Thymus (tissue), 11 donors: ENCODE measurements around the gene ANP32E. TPM values are rescaled to one million over a fixed set of nuclear protein-coding genes. Genes with fewer than 3 reads are reported as not detected.
"Not testable (repeated sequence)": the region's sequence is repeated elsewhere in the genome, so short reads cannot be mapped to it uniquely, and the experiment has no call there.

Experiments used
- DNase-seq, 9 donors: peaks; one replicate each; pipeline ENCODE4 v3.0.0-alpha.2; 2013; ENCODE audit warnings: low spot score in 9 of 9, low read depth in 6 of 9, missing footprints in 1 of 9
- H3K27ac ChIP-seq, 2 donors: one replicate each; pipeline ENCODE4 v1.5.1; 2013; ENCODE audit warnings: control low read depth in 1 of 2, low read depth in 1 of 2, low read length in 1 of 2, mild to moderate bottlenecking in 1 of 2, moderate library complexity in 1 of 2
- H3K27me3 ChIP-seq, 2 donors: one replicate each; pipeline ENCODE4 v1.5.1; 2013; ENCODE audit warnings: low read length in 1 of 2; ENCODE audit not compliant: control insufficient read depth in 2 of 2, insufficient read depth in 1 of 2
- H3K36me3 ChIP-seq, 2 donors: one replicate each; pipeline ENCODE4 v1.5.1; 2013; ENCODE audit warnings: low read length in 1 of 2, mild to moderate bottlenecking in 1 of 2, moderate library complexity in 1 of 2; ENCODE audit not compliant: control insufficient read depth in 2 of 2, insufficient read depth in 2 of 2
- H3K4me1 ChIP-seq, 2 donors: one replicate each; pipeline ENCODE4 v1.5.1; 2013; ENCODE audit warnings: low read length in 2 of 2; ENCODE audit not compliant: control insufficient read depth in 2 of 2, insufficient read depth in 2 of 2
- H3K4me3 ChIP-seq, 2 donors: one replicate each; pipeline ENCODE4 v1.5.1; 2013; ENCODE audit warnings: low read length in 2 of 2, control low read depth in 1 of 2, mild to moderate bottlenecking in 1 of 2
- H3K9me3 ChIP-seq, 2 donors: one replicate each; pipeline ENCODE4 v1.5.1; 2013; ENCODE audit warnings: low read length in 1 of 2, mild to moderate bottlenecking in 1 of 2; ENCODE audit not compliant: control insufficient read depth in 2 of 2, insufficient read depth in 1 of 2
- WGBS: extraction: QIAGEN DNeasy Blood & Tissue Kit; methylation state at CpG from one replicate; pipeline ENCODE4 v1.1.7; 2013; 5-methylcytosine and 5-hydroxymethylcytosine counted together
- polyA plus RNA-seq: library from polyadenylated mRNA; stranded (reverse); fragments of 200-250 nt; gene quantifications from one replicate; pipeline ENCODE4 v1.2.3, GENCODE V29; 2013
- total RNA-seq: library from RNA; stranded (reverse); fragments of 120-200 nt; gene quantifications from one replicate; pipeline ENCODE4 v1.2.4, GENCODE V29; 2013
- donor health status: healthy.

ANP32E gene
- total and polyA plus RNA-seq, 2 donors, result 44.5 to 55.4 TPM

DNA sequence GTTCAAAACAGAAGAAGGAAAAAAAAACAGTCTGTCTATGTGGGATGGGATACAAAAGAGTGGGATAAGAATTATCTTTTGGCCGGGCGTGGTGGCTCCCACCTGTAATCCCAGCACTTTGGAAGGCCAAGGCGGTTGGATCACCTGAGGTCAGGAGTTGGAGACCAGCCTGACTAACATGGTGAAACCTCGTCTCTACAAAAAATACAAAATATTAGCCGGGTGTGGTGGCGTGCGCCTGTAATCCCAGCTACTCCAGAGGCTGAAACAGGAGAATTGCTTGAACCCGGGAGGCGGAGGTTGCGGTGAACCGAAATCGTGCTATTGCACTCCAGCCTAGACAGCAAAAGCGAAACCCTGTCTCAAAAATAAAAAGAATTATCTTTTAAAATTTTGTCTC, 1.3 kb upstream of the ANP32E start:
- H3K4me1 ChIP-seq, result peaks cover 6 to 19% of the 10 kb centered on the region in 2 donors
- H3K27me3 ChIP-seq, H3K36me3 ChIP-seq, DNase-seq, H3K9me3 ChIP-seq, H3K27ac ChIP-seq, H3K4me3 ChIP-seq: not testable (repeated sequence)
- 96% methylated on average over 13 of the region's 13 CpGs for WGBS

DNA sequence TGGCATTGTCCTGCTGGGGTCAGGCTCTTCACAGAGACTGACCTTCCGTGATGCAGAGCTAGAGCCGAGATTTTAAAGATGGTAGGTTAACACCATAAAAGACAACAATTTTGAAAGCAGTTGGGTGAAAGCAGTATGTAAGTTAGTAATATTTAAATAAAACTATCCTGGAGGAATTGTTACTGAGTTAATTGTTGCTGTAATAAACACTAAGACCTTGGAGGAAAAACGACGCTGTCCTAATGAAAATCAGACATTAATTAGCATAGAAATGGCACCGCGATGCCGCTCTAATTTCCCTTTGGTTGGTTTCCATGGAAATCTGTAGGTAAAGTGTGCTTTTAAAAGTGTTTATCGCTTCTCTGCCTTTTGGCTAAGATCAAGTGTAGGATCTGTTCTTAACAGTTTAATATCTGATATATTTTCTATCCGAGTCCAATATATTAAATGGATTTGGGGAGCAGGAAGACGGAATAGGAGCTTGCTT, 745 bp upstream of the ANP32E start:
- H3K27me3 ChIP-seq, result no peaks in the 10 kb centered on the region
- no peak for DNase-seq
- WGBS, result 44% methylated on average over 10 of the region's 10 CpGs
- peaks cover 6 to 19% of the 10 kb centered on the region in 2 donors for H3K4me1 ChIP-seq
- no peaks in the 10 kb centered on the region for H3K9me3 ChIP-seq
- peak overlapping the region; percentile 36 to 81 for H3K27ac ChIP-seq
- H3K36me3 ChIP-seq, result no peaks in the 10 kb centered on the region
- peak overlapping the region; percentile 92 to 94 for H3K4me3 ChIP-seq

DNA sequence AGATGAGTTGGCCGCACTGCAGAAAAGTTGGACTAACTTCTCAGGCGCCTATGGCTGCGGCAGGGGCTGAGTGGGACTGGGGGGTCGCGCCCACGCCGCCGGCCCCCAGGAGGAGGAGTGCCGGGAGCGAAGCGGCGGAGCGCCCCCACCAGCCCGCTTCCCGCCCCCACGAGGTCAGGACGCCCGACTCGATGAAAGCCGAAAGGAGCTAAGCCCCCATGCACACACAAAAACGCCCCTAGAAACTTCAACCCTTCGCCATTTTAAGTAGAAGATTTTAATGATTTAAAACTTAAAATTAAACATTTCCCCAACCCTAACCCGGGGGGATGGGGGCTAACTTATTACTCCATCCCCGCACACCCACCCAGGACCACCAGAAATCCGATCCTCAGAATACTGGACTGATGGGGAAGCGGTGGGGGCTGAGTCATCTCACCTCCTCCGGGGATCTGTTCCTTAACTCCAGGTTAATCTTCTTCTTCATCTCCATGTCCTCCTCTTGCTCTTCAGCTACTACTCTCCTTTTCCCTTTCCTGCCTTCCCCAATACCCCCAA, 539 bp downstream of the ANP32E start:
- under 1% methylated on average over 27 of the region's 27 CpGs for WGBS
- Histone ChIP-seq H3K4me3 (peak overlapping the region; percentile 92 to 94), H3K27ac (peak overlapping the region; percentile 97 to 98), H3K4me1 (peaks cover 6 to 19% of the 10 kb centered on the region in 2 donors), H3K36me3 (peaks cover 0 to 11% of the 10 kb centered on the region in 2 donors), H3K27me3 (no peaks in the 10 kb centered on the region), H3K9me3 (no peaks in the 10 kb centered on the region)
- DNase-seq, result peak in 5 of 9 donors; percentile 15 to 65 (median 35)

DNA sequence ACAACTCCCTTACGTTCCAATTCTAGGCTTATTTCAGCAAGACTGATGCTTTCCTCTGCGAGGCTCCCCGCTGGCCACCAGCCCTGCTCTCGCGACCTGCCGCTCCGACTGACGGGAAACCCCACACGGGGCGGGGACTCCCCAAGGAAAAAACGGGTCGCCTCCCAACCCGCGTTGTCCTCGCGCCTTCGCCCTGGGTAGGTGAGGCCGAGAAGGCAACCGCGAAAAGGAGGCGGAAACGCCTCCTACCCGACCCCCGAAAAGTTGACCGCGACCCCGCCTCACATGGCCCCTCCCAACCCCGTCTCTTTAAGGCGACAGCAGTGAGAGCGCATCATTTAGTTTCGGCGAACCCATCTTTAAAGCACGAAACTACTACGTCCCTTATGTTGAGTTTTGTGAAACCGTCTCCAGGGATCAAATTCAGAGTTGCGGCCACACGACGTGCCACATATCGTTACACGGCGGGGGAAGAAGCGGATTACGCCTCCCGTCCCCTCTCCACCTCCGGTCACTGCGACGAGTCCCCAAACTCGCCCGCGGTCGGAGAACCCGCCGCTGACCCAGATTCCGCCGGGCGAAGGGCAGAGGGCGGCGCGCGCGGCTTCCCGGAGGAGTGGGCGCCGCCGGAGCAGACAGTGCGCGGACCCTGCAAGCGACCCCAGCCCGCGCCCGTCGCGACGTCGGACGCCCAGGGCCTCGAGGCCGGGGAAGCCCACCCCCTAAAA, 1.2 kb downstream of the ANP32E start:
- DNase-seq, result peak in 7 of 9 donors; percentile 42 to 82 (median 65)
- H3K27me3 ChIP-seq, result no peaks in the 10 kb centered on the region
- WGBS, result under 1% methylated on average over 78 of the region's 78 CpGs

DNA sequence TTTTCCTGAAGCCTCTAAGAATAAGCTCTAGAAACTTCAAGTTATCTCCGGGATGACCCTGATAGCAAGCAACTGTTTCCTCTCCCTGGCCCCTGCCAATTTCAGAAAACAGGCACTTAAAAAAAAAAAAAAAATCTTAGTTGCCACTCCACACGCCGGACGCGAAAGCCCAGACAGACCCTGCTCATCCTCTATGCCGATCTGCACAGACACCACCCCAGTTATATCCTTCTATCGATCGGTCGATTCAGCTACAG, 1.7 kb downstream of the ANP32E start:
- Histone ChIP-seq H3K27ac (peak overlapping the region; percentile 97 to 98), H3K4me3 (peak overlapping the region; percentile 92 to 94), H3K9me3 (no peaks in the 10 kb centered on the region), H3K27me3 (no peaks in the 10 kb centered on the region), H3K36me3 (peaks cover 4 to 20% of the 10 kb centered on the region in 2 donors), H3K4me1 (peaks cover 6 to 19% of the 10 kb centered on the region in 2 donors)
- DNase-seq, result no peak
- WGBS, result under 1% methylated on average over 9 of the region's 9 CpGs

More for the DNA sequence above, 1.2 kb downstream of the ANP32E start:
- no peaks in the 10 kb centered on the region for H3K9me3 ChIP-seq
- peaks cover 0 to 16% of the 10 kb centered on the region in 2 donors for H3K36me3 ChIP-seq
- peaks cover 6 to 19% of the 10 kb centered on the region in 2 donors for H3K4me1 ChIP-seq
- peak overlapping the region; percentile 92 to 94 for H3K4me3 ChIP-seq
- peak overlapping the region; percentile 97 to 98 for H3K27ac ChIP-seq

DNA sequence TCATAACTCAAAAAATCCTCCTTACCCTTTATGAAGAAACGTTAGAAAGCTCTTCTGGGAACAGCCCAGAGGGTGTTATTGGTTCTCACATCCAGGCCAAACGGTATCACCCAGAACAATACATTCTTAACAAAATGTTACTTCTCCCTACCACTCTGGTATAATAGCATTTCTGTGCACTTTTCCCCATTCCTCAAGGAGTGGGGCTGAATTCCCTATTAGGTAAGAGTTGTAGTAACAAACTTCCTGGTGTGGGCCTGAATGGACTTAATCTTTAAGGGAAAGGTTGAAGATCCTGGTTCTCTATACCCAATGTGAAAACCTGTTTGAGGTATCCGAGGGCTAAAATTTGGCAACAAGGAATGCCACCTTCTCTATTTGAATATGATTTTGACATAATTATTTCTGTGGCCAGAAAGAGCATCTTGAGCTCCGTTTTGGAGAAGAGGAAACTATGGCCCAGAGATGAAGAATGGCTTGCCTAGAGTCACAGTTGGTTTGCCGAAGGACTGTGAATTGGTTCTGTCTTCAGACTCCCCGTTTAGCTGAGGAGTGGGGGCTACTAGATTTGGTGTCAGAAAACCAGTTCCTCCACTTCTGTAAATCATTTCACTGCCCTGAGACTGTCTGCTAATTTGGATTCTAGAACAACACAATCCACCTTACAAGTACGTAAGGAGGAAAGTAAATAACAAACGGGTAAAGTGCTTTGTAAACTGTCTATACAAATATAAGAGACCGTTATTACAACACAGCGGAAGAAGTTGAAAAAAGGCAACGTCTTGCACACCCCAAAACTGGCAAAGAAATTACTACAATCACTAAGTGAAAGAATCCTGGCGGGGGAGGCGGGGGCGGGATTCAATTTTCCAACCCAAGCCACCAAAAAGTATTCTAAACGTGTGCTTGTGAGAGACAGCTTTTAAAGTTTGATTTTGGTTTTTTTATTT, 2.3 kb downstream of the ANP32E start:
- Histone ChIP-seq H3K36me3 (peaks cover 4 to 26% of the 10 kb centered on the region in 2 donors), H3K4me3 (peak overlapping the region; percentile 92 to 94), H3K9me3 (no peaks in the 10 kb centered on the region), H3K4me1 (peaks cover 6 to 19% of the 10 kb centered on the region in 2 donors), H3K27me3 (no peaks in the 10 kb centered on the region), H3K27ac (peak overlapping the region; percentile 97 to 98)
- peak in 5 of 9 donors; percentile 10 to 48 (median 18) for DNase-seq
- WGBS, result 33% methylated on average over 15 of the region's 15 CpGs

DNA sequence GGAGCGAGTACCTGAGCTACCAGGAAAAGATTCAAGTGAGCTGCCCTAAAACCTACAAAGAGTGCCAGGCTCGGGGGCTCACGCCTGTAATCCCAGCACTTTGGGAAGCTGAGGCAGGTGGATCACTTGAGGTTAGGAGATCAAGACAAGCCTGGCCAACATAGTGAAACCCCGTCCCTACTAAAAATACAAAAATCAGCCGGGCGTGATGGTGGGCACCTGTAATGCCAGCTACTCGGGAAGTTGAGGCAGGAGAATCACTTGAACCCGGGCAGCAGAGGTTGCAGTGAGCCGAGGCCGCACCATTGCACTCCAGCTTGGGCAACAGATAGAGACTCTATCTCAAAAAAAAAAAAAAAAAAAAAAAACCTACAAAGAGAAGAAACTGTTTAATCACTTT, 3.0 kb downstream of the ANP32E start:
- DNase-seq, H3K27ac ChIP-seq, H3K9me3 ChIP-seq, H3K27me3 ChIP-seq, H3K4me3 ChIP-seq: not testable (repeated sequence)
- Histone ChIP-seq H3K36me3 (peaks cover 4 to 31% of the 10 kb centered on the region in 2 donors), H3K4me1 (peaks cover 6 to 19% of the 10 kb centered on the region in 2 donors)
- 94% methylated on average over 10 of the region's 10 CpGs for WGBS

DNA sequence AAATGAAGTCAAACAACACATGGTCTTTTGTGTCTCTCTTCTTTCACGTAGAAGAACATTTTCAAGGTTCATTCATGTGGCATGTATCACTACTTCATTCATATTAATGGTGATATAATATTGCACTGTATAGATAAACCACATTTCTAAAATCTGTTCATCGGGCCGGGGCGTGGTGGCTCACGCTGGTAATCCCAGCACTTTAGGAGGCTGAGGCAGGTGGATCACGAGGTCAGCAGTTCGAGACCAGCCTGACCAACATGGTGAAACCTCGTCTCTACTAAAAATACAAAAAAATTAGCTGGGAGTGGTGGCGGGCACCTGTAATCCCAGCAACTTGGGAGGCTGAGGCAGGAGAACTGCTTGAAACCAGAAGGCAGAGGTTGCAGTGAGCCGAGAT, 7.7 kb downstream of the ANP32E start:
- not testable (repeated sequence) for H3K27me3 ChIP-seq, H3K4me1 ChIP-seq, H3K9me3 ChIP-seq, DNase-seq, H3K27ac ChIP-seq, H3K4me3 ChIP-seq
- WGBS, result 99% methylated on average over 10 of the region's 10 CpGs
- peaks cover 27 to 67% of the 10 kb centered on the region in 2 donors for H3K36me3 ChIP-seq

DNA sequence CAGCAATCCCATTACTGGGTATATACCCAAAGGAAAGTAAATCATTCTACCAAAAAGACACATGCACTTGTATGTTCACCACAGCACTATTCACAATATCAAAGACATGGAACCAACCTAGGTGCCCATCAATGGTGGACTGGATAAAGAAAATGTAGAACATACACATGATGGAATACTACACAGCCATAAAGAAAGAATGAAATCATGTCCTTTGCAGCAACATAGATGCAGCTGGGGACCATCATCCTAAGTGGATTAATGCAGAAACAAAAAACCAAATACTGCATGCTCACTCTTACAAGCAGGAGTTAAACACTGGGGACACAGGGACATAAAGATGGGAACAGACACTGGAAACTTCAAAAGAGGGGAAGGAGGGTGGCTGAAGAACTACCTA, 8.7 kb downstream of the ANP32E start:
- peaks cover 27 to 68% of the 10 kb centered on the region in 2 donors for H3K36me3 ChIP-seq
- H3K4me3 ChIP-seq, result no peak overlapping the region
- H3K27me3 ChIP-seq, result no peaks in the 10 kb centered on the region
- no peak overlapping the region for H3K27ac ChIP-seq
- H3K9me3 ChIP-seq, result no peaks in the 10 kb centered on the region
- no peaks in the 10 kb centered on the region for H3K4me1 ChIP-seq
- no peak for DNase-seq
